Left lung (tissue), 10 donors: ENCODE data around the gene SPP1. TPM values are rescaled to one million over a fixed set of nuclear protein-coding genes. Genes with fewer than 3 reads are reported as not detected.

ENCODE experiments used
- ATAC-seq: fragments of 200-7000 bp; cut with Tn5 transposase; one replicate; pipeline ENCODE4 v1.9.1; 2020; ENCODE audit warnings: moderate library complexity
- DNase-seq, 4 donors: peaks; one replicate each; pipeline ENCODE4 v3.0.0-alpha.2; 2013 to 2020
- H3K27ac ChIP-seq, 2 donors: fragments of 200-600 bp; sonication (generic) in 1 of 2; one replicate each; pipeline versions ENCODE4 v1.5.0 to v1.8.0; 2020 to 2021
- H3K27me3 ChIP-seq, 2 donors: fragments of 200-600 bp; sonication (generic) in 1 of 2; one replicate each; pipeline versions ENCODE4 v1.5.0 to v1.8.0; 2020 to 2021
- H3K36me3 ChIP-seq, 2 donors: fragments of 200-600 bp; sonication (generic) in 1 of 2; one replicate each; pipeline versions ENCODE4 v1.5.0 to v1.8.0; 2020 to 2021
- H3K4me1 ChIP-seq, 2 donors: fragments of 200-600 bp; one replicate each; pipeline ENCODE4 v1.8.0; 2021
- H3K4me3 ChIP-seq, 2 donors: fragments of 200-600 bp; sonication (generic) in 1 of 2; one replicate each; pipeline versions ENCODE4 v1.5.0 to v1.8.0; 2020 to 2021; ENCODE audit warnings: mild to moderate bottlenecking in 1 of 2
- H3K9me3 ChIP-seq, 2 donors: fragments of 200-600 bp; sonication (generic) in 1 of 2; one replicate each; pipeline versions ENCODE4 v1.5.0 to v1.8.0; 2020 to 2021
- CTCF ChIP-seq, 2 donors: fragments of 200-600 bp; sonication (generic) in 1 of 2; IDR thresholded peaks; one replicate each; pipeline versions ENCODE4 v1.5.0 to v1.8.0; 2021; ENCODE audit warnings: antibody characterized with exemption in 2 of 2
- intact Hi-C, 2 donors: fragments of 100-400 bp; cut with DNase I; formaldehyde crosslinking; loops; one replicate each; pipeline versions ENCODE4 v1.11.2 to v1.14.2; 2022
- polyA plus RNA-seq, 6 donors: library from polyadenylated mRNA; unstranded; fragments of 120-200 nt; gene quantifications; one replicate each; pipeline ENCODE4 v1.2.1, GENCODE V29; 2013; ENCODE audit not compliant: insufficient read length in 6 of 6
- total RNA-seq, 2 donors: library from RNA; stranded (reverse); fragmentation: NEBNext Ultra II Directional; extraction: Animal tissue kit (Norgen Biotek cat#: 25700); gene quantifications; one replicate each; pipeline ENCODE4 v1.2.1, GENCODE V29; 2021
- donor health status: DM: no; HTN: yes; CAD: no.
- donor health status: DM: no; HTN: no; CAD: no.

Gene SPP1
- total and polyA plus RNA-seq, 8 donors: 37.6 to 229 (median 75.8) TPM

- ATAC-seq: no peak
- H3K27me3 ChIP-seq: no peaks in the 10 kb centered on the region
- intact Hi-C loops: no loop called here
Observed at GRCh38 chr4:87983996-87984395, 8.5 kb downstream of the SPP1 start.

GRCh38 chr4:87985097-87985886 is 9.8 kb downstream of the SPP1 start:
- Histone ChIP-seq H3K4me3 (no peak overlapping the region), H3K36me3 (no peaks in the 10 kb centered on the region), H3K27me3 (no peaks in the 10 kb centered on the region), H3K4me1 (no peaks in the 10 kb centered on the region), H3K27ac (no peak overlapping the region), H3K9me3 (no peaks in the 10 kb centered on the region)
- intact Hi-C loops: no loop called here
- peak in 3 of 4 donors; percentile 37 to 64 (median 53) for DNase-seq
- ATAC-seq: peak; percentile 99
- TF ChIP-seq CTCF (IDR thresholded peaks at IDR 0.05): peak; percentile 24 to 34

More at GRCh38 chr4:87983996-87984395, 8.5 kb downstream of the SPP1 start:
- Histone ChIP-seq H3K36me3 (no peaks in the 10 kb centered on the region), H3K4me1 (no peaks in the 10 kb centered on the region), H3K4me3 (no peak overlapping the region), H3K27ac (no peak overlapping the region), H3K9me3 (no peaks in the 10 kb centered on the region)
- TF ChIP-seq CTCF (IDR thresholded peaks at IDR 0.05): no peak
- DNase-seq: no peak

GRCh38 chr4:87985887-87986200 is 10.3 kb downstream of the SPP1 start:
- no peak for DNase-seq
- Histone ChIP-seq H3K4me3 (no peak overlapping the region), H3K9me3 (no peaks in the 10 kb centered on the region), H3K4me1 (no peaks in the 10 kb centered on the region), H3K27ac (no peak overlapping the region), H3K36me3 (no peaks in the 10 kb centered on the region), H3K27me3 (no peaks in the 10 kb centered on the region)
- TF ChIP-seq CTCF (IDR thresholded peaks at IDR 0.05): no peak
- ATAC-seq: no peak
- intact Hi-C loops: no loop called here

GRCh38 chr4:87986508-87986907 is 11.0 kb downstream of the SPP1 start:
- intact Hi-C loops: no loop called here
- peak in 1 of 4 donors; percentile 27 for DNase-seq
- H3K36me3 ChIP-seq: no peaks in the 10 kb centered on the region
- H3K9me3 ChIP-seq: no peaks in the 10 kb centered on the region
- H3K4me1 ChIP-seq: no peaks in the 10 kb centered on the region
- no peaks in the 10 kb centered on the region for H3K27me3 ChIP-seq
- no peak for TF ChIP-seq CTCF (IDR thresholded peaks at IDR 0.05)
- no peak overlapping the region for H3K4me3 ChIP-seq
- no peak overlapping the region for H3K27ac ChIP-seq
- no peak for ATAC-seq

GRCh38 chr4:87989765-87990164 is 14.3 kb downstream of the SPP1 start:
- Histone ChIP-seq H3K27me3 (no peaks in the 10 kb centered on the region), H3K4me1 (no peaks in the 10 kb centered on the region), H3K4me3 (no peak overlapping the region), H3K27ac (no peak overlapping the region), H3K9me3 (no peaks in the 10 kb centered on the region), H3K36me3 (no peaks in the 10 kb centered on the region)
- no peak for DNase-seq
- no peak for ATAC-seq
- intact Hi-C loops: no loop called here
- no peak for TF ChIP-seq CTCF (IDR thresholded peaks at IDR 0.05)
